AG04450 (cell line): ENCODE measurements around the gene CTDSP2. TPM values are rescaled to one million over a fixed set of nuclear protein-coding genes. Genes with fewer than 3 reads are reported as not detected.
A peak's percentile ranks its signal among the peaks of the same experiment; 100 is the strongest.

Source experiments
- CTCF ChIA-PET: fragments of 300-600, 350-600 bp; formaldehyde crosslinking; extraction: SDS; loops from one replicate; lab custom pipeline; 2022; ENCODE audit warnings: antibody characterized with exemption, inconsistent platforms; lab: Charles Lee
- POLR2A ChIA-PET: fragments of 350-600 bp; formaldehyde crosslinking; extraction: SDS; loops from one replicate; lab custom pipeline; 2021; ENCODE audit warnings: antibody characterized with exemption, inconsistent platforms; lab: Yijun Ruan, JAX
- DNase-seq: peaks from one replicate; pipeline ENCODE4 v3.0.0-alpha.2; 2011; ENCODE audit warnings: low read depth, low spot score
- H3K27ac ChIP-seq: one replicate; pipeline ENCODE4 v1.5.1; 2012; ENCODE audit warnings: low read depth, low read length, control low read depth
- H3K27me3 ChIP-seq: one replicate; pipeline ENCODE4 v1.6.0; 2012; ENCODE audit warnings: low read length; ENCODE audit not compliant: control insufficient read depth, insufficient read depth
- H3K4me3 ChIP-seq: 2 replicates; pipeline ENCODE4 v1.5.1; 2011; ENCODE audit warnings: mild to moderate bottlenecking, low read depth, low read length, control low read depth
- H3K9me3 ChIP-seq: 2 replicates; pipeline ENCODE4 v1.5.1; 2012; ENCODE audit warnings: low read length; ENCODE audit not compliant: control insufficient read depth, insufficient read depth
- polyA plus RNA-seq: library from polyadenylated mRNA; depleted of rRNA; stranded (reverse); fragments of >200 nt; gene quantifications from 2 replicates; pipeline ENCODE4 v1.2.3, GENCODE V29; 2011
- TF ChIP-seq, protein P1 (sequence below): IDR thresholded peaks from 2 replicates; pipeline ENCODE4 v1.5.1; 2011; ENCODE audit warnings: low read depth, low read length, control low read depth, inconsistent platforms

The CTDSP2 gene
- polyA plus RNA-seq, 1 experiment = 292 TPM

- POLR2A ChIA-PET = no interaction called here
- no peak for DNase-seq
- no peak overlapping the region for H3K27ac ChIP-seq
- CTCF ChIA-PET = interaction anchor here (0.6 to 2.1 kb wide), 4 partner anchors 26 to 95 kb away, joined by 3 to 7 read pairs (median 4); no protein-coding TSS in a partner anchor
- TF ChIP-seq, protein P1, sequence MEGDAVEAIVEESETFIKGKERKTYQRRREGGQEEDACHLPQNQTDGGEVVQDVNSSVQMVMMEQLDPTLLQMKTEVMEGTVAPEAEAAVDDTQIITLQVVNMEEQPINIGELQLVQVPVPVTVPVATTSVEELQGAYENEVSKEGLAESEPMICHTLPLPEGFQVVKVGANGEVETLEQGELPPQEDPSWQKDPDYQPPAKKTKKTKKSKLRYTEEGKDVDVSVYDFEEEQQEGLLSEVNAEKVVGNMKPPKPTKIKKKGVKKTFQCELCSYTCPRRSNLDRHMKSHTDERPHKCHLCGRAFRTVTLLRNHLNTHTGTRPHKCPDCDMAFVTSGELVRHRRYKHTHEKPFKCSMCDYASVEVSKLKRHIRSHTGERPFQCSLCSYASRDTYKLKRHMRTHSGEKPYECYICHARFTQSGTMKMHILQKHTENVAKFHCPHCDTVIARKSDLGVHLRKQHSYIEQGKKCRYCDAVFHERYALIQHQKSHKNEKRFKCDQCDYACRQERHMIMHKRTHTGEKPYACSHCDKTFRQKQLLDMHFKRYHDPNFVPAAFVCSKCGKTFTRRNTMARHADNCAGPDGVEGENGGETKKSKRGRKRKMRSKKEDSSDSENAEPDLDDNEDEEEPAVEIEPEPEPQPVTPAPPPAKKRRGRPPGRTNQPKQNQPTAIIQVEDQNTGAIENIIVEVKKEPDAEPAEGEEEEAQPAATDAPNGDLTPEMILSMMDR = no peak
- no peak overlapping the region for H3K4me3 ChIP-seq
- no peaks in the 10 kb centered on the region for H3K9me3 ChIP-seq
- no peaks in the 10 kb centered on the region for H3K27me3 ChIP-seq
Measured at GRCh38 chr12:57809425-57809824, 37.1 kb downstream of the CTDSP2 start.

- H3K27me3 ChIP-seq = no peaks in the 10 kb centered on the region
- H3K27ac ChIP-seq = no peak overlapping the region
- no peaks in the 10 kb centered on the region for H3K9me3 ChIP-seq
- H3K4me3 ChIP-seq = no peak overlapping the region
- no peak for DNase-seq
- TF ChIP-seq, protein P1 = no peak
- ChIA-PET CTCF (interaction anchor here (1.4 to 2.1 kb wide), 2 partner anchors 96 to 98 kb away, joined by 4 to 7 read pairs; no protein-coding TSS in a partner anchor), POLR2A (no interaction called here)
Measured at GRCh38 chr12:57808351-57808750, 38.2 kb downstream of the CTDSP2 start.

- Histone ChIP-seq H3K27me3 (no peaks in the 10 kb centered on the region), H3K27ac (no peak overlapping the region), H3K4me3 (no peak overlapping the region), H3K9me3 (no peaks in the 10 kb centered on the region)
- POLR2A ChIA-PET = interaction anchor here (1.1 kb wide), 1 partner anchor 63 kb away, joined by 6 read pairs; no protein-coding TSS in a partner anchor
- CTCF ChIA-PET = interaction anchor here (0.6 to 6.3 kb wide), 4 partner anchors 24 to 99 kb away, joined by 3 to 124 read pairs (median 6); partner anchors contain the start of gene TSFM
- DNase-seq = no peak
- TF ChIP-seq, protein P1 = no peak
Measured at GRCh38 chr12:57807285-57807684, 39.2 kb downstream of the CTDSP2 start.

- ChIA-PET POLR2A (interaction anchor here (1.1 kb wide), 1 partner anchor 63 kb away, joined by 6 read pairs; no protein-coding TSS in a partner anchor), CTCF (interaction anchor here (6.3 kb wide), 1 partner anchor 98 kb away, joined by 124 read pairs; no protein-coding TSS in a partner anchor)
- H3K9me3 ChIP-seq = no peaks in the 10 kb centered on the region
- no peak for DNase-seq
- TF ChIP-seq, protein P1 = no peak
- no peak overlapping the region for H3K27ac ChIP-seq
- no peaks in the 10 kb centered on the region for H3K27me3 ChIP-seq
- H3K4me3 ChIP-seq = no peak overlapping the region
Measured at GRCh38 chr12:57806677-57807076, 39.9 kb downstream of the CTDSP2 start.

GRCh38 chr12:57803319-57803893, 43.1 kb downstream of the CTDSP2 start:
- CTCF ChIA-PET = interaction anchor here (0.6 to 6.3 kb wide), 18 partner anchors 9 to 116 kb away, joined by 3 to 124 read pairs (median 6); partner anchors contain the start of gene AVIL
- TF ChIP-seq, protein P1 = peak; percentile 86
- no peaks in the 10 kb centered on the region for H3K27me3 ChIP-seq
- POLR2A ChIA-PET = interaction anchor here (1.1 kb wide), 1 partner anchor 41 kb away, joined by 3 read pairs; no protein-coding TSS in a partner anchor
- no peak for DNase-seq
- no peaks in the 10 kb centered on the region for H3K9me3 ChIP-seq
- H3K27ac ChIP-seq = no peak overlapping the region
- H3K4me3 ChIP-seq = no peak overlapping the region
